Progenitor cell of endocrine pancreas (in vitro differentiated cells): Measurements from ENCODE around the gene MBP. TPM values are rescaled to one million over a fixed set of nuclear protein-coding genes. Genes with fewer than 3 reads are reported as not detected.

Experiments
- DNase-seq: peaks from one replicate; pipeline ENCODE4 v3.0.0; 2021; ENCODE audit warnings: low spot score; ENCODE audit not compliant: unreplicated experiment
- H3K27ac Mint-ChIP-seq: 2 replicates; pipeline ENCODE4 v1.8.0; 2021; ENCODE audit warnings: mild to moderate bottlenecking, moderate library complexity, mixed read lengths
- H3K27me3 Mint-ChIP-seq: 2 replicates; pipeline ENCODE4 v1.8.0; 2021; ENCODE audit warnings: mixed read lengths
- H3K36me3 Mint-ChIP-seq: 2 replicates; pipeline ENCODE4 v1.8.0; 2022; ENCODE audit warnings: mixed read lengths; ENCODE audit not compliant: insufficient read depth
- H3K4me1 Mint-ChIP-seq: 2 replicates; pipeline ENCODE4 v1.8.0; 2021; ENCODE audit warnings: low read depth, mixed read lengths
- H3K4me3 Mint-ChIP-seq: 2 replicates; pipeline ENCODE4 v1.8.0; 2021; ENCODE audit warnings: low read depth, mild to moderate bottlenecking, moderate library complexity, mixed read lengths
- H3K9me3 Mint-ChIP-seq: 2 replicates; pipeline ENCODE4 v1.8.0; 2021; ENCODE audit warnings: low read depth, mixed read lengths
- CTCF ChIP-seq: fragments of 200-600 bp; sonication (generic); IDR thresholded peaks from one replicate; pipeline ENCODE4 v1.5.0; 2021; ENCODE audit warnings: antibody characterized with exemption, mild to moderate bottlenecking; ENCODE audit not compliant: unreplicated experiment
- total RNA-seq: library from RNA; stranded (reverse); gene quantifications from 2 replicates; pipeline ENCODE4 v1.2.1, GENCODE V29; 2021

Gene MBP
- total RNA-seq, 1 donor from 2014 or later: 38.4 TPM

DNA sequence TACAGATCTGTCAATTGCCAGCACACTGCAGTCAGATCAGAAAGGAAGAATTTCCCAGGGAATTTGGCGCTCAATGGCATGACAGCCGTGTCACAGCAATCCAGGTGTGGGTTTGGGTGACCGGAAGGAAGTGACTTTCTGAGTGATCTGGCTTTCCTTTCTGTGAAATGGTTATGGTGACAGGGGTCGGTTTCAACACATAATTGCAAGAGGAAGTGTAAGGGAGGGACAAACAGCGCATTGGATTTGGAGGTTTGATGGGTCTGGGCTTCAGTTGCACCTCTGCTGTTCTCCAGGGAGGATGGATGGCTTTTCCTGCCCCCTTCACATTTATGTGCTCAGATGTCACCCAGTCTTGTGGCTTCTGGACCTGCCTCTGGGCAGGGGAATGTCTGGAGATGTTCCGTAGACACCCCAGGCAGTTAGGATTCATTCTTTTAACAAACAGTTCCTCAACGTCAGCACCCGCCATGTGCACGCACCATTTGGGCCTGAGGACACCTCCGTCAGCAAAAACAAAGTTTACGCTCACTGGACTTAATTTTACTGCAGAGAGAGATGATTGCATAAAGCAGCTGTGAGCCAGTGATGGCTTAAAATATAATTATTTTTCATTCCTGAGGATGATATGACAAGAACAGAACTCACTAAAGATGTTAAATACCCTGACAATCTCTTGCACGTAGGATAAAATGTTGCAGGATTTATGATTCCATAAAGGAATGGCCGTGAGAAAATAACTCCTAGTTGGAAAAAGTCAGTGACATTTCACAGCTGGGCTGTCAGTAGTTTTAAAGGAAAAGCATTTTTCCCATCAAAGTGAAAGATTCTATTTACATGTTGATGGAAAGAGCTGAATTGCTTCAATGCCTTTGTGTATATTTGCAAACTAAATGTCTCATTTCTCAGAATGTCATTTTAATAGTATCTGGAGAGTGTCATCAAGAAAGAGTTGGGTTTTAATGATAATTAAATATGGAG is 36.9 kb downstream of the MBP start:
- H3K9me3 Mint-ChIP-seq: no peaks in the 10 kb centered on the region
- H3K27me3 Mint-ChIP-seq: no peaks in the 10 kb centered on the region
- no peak overlapping the region for H3K27ac Mint-ChIP-seq
- no peak for DNase-seq
- peaks cover 24% of the 10 kb centered on the region for H3K4me1 Mint-ChIP-seq
- TF ChIP-seq CTCF: no peak
- peaks cover 9% of the 10 kb centered on the region for H3K36me3 Mint-ChIP-seq
- H3K4me3 Mint-ChIP-seq: no peak overlapping the region

GRCh38 chr18:77093586-77093985 is 39.0 kb downstream of the MBP start:
- Mint-ChIP-seq H3K4me1 (peaks cover 39% of the 10 kb centered on the region), H3K27ac (peak overlapping the region; percentile 39), H3K9me3 (no peaks in the 10 kb centered on the region), H3K4me3 (no peak overlapping the region), H3K36me3 (peaks cover 7% of the 10 kb centered on the region), H3K27me3 (no peaks in the 10 kb centered on the region)
- no peak for TF ChIP-seq CTCF
- DNase-seq: no peak

DNA sequence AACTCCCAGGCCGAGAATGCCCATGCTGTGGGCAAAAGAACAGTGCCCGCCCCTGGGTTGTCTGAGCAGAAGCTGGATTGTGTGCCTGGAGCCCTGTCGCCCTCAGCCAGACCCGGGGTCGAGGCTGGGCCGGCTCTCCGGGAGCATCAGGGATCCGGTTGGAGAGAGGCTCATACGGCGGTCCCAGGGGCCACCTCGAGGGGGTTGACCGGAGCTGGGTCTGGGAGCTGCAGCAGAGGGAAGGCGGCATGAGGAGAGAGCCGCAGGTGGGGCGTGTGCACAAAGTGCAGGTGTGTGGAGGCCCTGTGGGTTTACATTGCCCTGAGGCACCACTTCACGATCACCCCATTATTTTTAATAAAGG is 39.5 kb downstream of the MBP start:
- H3K4me3 Mint-ChIP-seq: no peak overlapping the region
- no peaks in the 10 kb centered on the region for H3K27me3 Mint-ChIP-seq
- H3K36me3 Mint-ChIP-seq: peaks cover 7% of the 10 kb centered on the region
- H3K9me3 Mint-ChIP-seq: no peaks in the 10 kb centered on the region
- DNase-seq: no peak
- peaks cover 36% of the 10 kb centered on the region for H3K4me1 Mint-ChIP-seq
- TF ChIP-seq CTCF: no peak
- H3K27ac Mint-ChIP-seq: no peak overlapping the region

GRCh38 chr18:77092104-77093066 is 40.2 kb downstream of the MBP start:
- no peak for TF ChIP-seq CTCF
- H3K36me3 Mint-ChIP-seq: peaks cover 6% of the 10 kb centered on the region
- no peaks in the 10 kb centered on the region for H3K9me3 Mint-ChIP-seq
- DNase-seq: no peak
- H3K27ac Mint-ChIP-seq: no peak overlapping the region
- no peak overlapping the region for H3K4me3 Mint-ChIP-seq
- H3K27me3 Mint-ChIP-seq: no peaks in the 10 kb centered on the region
- peaks cover 33% of the 10 kb centered on the region for H3K4me1 Mint-ChIP-seq

DNA sequence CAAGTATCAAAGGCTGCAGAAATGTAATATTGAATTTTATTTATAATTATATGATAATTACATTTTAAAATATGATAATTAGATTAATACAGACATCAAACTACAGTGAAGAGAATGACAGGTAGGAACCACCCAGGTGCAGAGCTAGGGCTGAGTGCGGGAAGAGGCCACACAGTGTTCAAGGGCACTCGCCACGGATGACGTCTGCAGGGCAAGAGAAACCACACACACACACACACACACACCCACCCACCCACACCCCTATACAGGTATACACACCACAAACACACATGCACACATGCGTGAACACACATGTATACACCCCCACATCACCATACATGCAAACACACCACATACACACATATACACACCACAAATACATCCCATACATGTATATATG is 41.2 kb downstream of the MBP start:
- Mint-ChIP-seq H3K4me1 (peaks cover 41% of the 10 kb centered on the region), H3K27ac (no peak overlapping the region), H3K4me3 (no peak overlapping the region), H3K27me3 (no peaks in the 10 kb centered on the region), H3K36me3 (peaks cover 4% of the 10 kb centered on the region), H3K9me3 (no peaks in the 10 kb centered on the region)
- TF ChIP-seq CTCF: no peak
- DNase-seq: no peak
